ENCODE results near the gene CHORDC1.

CHORDC1 gene

GRCh38 chr11:90222459-90223247 lies at the start of gene CHORDC1:
Gene CHORDC1, minus strand, starts transcription at chr11:90223049. Its CDS starts 95 bp downstream, at chr11:90222954.
- peaks cover 7% of the 10 kb centered on the region; the same call in 1 of the 2 replicates for H3K9me3 ChIP-seq (ENCODE audit: low read depth, low read length)
- peak within 1 kb of the TSS; percentile 96 for H3K4me3 ChIP-seq
- H3K36me3 ChIP-seq (ENCODE audit: insufficient read depth, low read length): peaks cover 26% of the 10 kb centered on the region
- peak; percentile 92 for TF ChIP-seq POLR2AphosphoS5 (IDR thresholded peaks at IDR 0.05; ENCODE audit: borderline replicate concordance, low read depth, low read length)
- TF ChIP-seq EZH2 (IDR thresholded peaks at IDR 0.05): no peak
- peak within 1 kb of the TSS; percentile 80 for H3K9ac ChIP-seq (ENCODE audit: insufficient read length)
- no peak for DNase-seq (ENCODE audit: low read depth, low spot score)
- no peak within 1 kb of the TSS for H3K27ac ChIP-seq

GRCh38 chr11:90257158-90257525 lies 34.3 kb upstream of the CHORDC1 start:
- no peak overlapping the region for H3K9ac ChIP-seq (ENCODE audit: insufficient read length)
- peaks cover 6% of the 10 kb centered on the region; the same call in 1 of the 2 replicates for H3K9me3 ChIP-seq (ENCODE audit: low read depth, low read length)
- no peak for DNase-seq (ENCODE audit: low read depth, low spot score)
- H3K36me3 ChIP-seq (ENCODE audit: insufficient read depth, low read length): no peaks in the 10 kb centered on the region
- TF ChIP-seq EZH2 (IDR thresholded peaks at IDR 0.05) (no peak), POLR2AphosphoS5 (IDR thresholded peaks at IDR 0.05; ENCODE audit: borderline replicate concordance, low read depth, low read length) (no peak), FOXP2 (optimal IDR thresholded peaks at IDR 0.05; ENCODE audit: control extremely low read depth, extremely low read length, insufficient read depth) (no peak)
- no peak overlapping the region for H3K4me3 ChIP-seq
- H3K27ac ChIP-seq: no peak overlapping the region

- H3K36me3 ChIP-seq (ENCODE audit: insufficient read depth, low read length): no peaks in the 10 kb centered on the region
- no peak for TF ChIP-seq FOXP2 (optimal IDR thresholded peaks at IDR 0.05; ENCODE audit: control extremely low read depth, extremely low read length, insufficient read depth)
- no peak for TF ChIP-seq EZH2 (IDR thresholded peaks at IDR 0.05)
- no peak for TF ChIP-seq POLR2AphosphoS5 (IDR thresholded peaks at IDR 0.05; ENCODE audit: borderline replicate concordance, low read depth, low read length)
- H3K9me3 ChIP-seq (ENCODE audit: low read depth, low read length): peaks cover 6% of the 10 kb centered on the region; the same call in 1 of the 2 replicates
- no peak overlapping the region for H3K4me3 ChIP-seq
- DNase-seq (ENCODE audit: low read depth, low spot score): no peak
- H3K9ac ChIP-seq (ENCODE audit: insufficient read length): no peak overlapping the region
- no peak overlapping the region for H3K27ac ChIP-seq
Observed at GRCh38 chr11:90256404-90257157, 33.7 kb upstream of the CHORDC1 start.

GRCh38 chr11:90254065-90254464 lies 31.2 kb upstream of the CHORDC1 start:
- no peak overlapping the region for H3K9ac ChIP-seq (ENCODE audit: insufficient read length)
- H3K9me3 ChIP-seq (ENCODE audit: low read depth, low read length): peaks cover 6% of the 10 kb centered on the region; the same call in 1 of the 2 replicates
- no peak for DNase-seq (ENCODE audit: low read depth, low spot score)
- TF ChIP-seq FOXP2 (optimal IDR thresholded peaks at IDR 0.05; ENCODE audit: control extremely low read depth, extremely low read length, insufficient read depth) (no peak), POLR2AphosphoS5 (IDR thresholded peaks at IDR 0.05; ENCODE audit: borderline replicate concordance, low read depth, low read length) (no peak), EZH2 (IDR thresholded peaks at IDR 0.05) (no peak)
- H3K4me3 ChIP-seq: no peak overlapping the region
- H3K36me3 ChIP-seq (ENCODE audit: insufficient read depth, low read length): no peaks in the 10 kb centered on the region
- no peak overlapping the region for H3K27ac ChIP-seq

- no peak for TF ChIP-seq FOXP2 (optimal IDR thresholded peaks at IDR 0.05; ENCODE audit: control extremely low read depth, extremely low read length, insufficient read depth)
- TF ChIP-seq POLR2AphosphoS5 (IDR thresholded peaks at IDR 0.05; ENCODE audit: borderline replicate concordance, low read depth, low read length): no peak
- no peak for TF ChIP-seq EZH2 (IDR thresholded peaks at IDR 0.05)
- Histone ChIP-seq H3K36me3 (ENCODE audit: insufficient read depth, low read length) (no peaks in the 10 kb centered on the region), H3K9me3 (ENCODE audit: low read depth, low read length) (peaks cover 6% of the 10 kb centered on the region; the same call in 1 of the 2 replicates), H3K9ac (ENCODE audit: insufficient read length) (no peak overlapping the region), H3K27ac (peak overlapping the region; percentile 80), H3K4me3 (peak overlapping the region; percentile 75)
- DNase-seq (ENCODE audit: low read depth, low spot score): no peak
Observed at GRCh38 chr11:90252053-90252452, 29.2 kb upstream of the CHORDC1 start.

- H3K36me3 ChIP-seq (ENCODE audit: insufficient read depth, low read length): no peaks in the 10 kb centered on the region
- peak overlapping the region; percentile 78 for H3K9ac ChIP-seq (ENCODE audit: insufficient read length)
- TF ChIP-seq FOXP2 (optimal IDR thresholded peaks at IDR 0.05; ENCODE audit: control extremely low read depth, extremely low read length, insufficient read depth): no peak
- TF ChIP-seq EZH2 (IDR thresholded peaks at IDR 0.05): no peak
- no peak for TF ChIP-seq POLR2AphosphoS5 (IDR thresholded peaks at IDR 0.05; ENCODE audit: borderline replicate concordance, low read depth, low read length)
- H3K9me3 ChIP-seq (ENCODE audit: low read depth, low read length): peaks cover 6% of the 10 kb centered on the region; the same call in 1 of the 2 replicates
- H3K27ac ChIP-seq: peak overlapping the region; percentile 80
- peak overlapping the region; percentile 75 for H3K4me3 ChIP-seq
- no peak for DNase-seq (ENCODE audit: low read depth, low spot score)
Observed at GRCh38 chr11:90251599-90251998, 28.8 kb upstream of the CHORDC1 start.

GRCh38 chr11:90250970-90251369 lies 28.1 kb upstream of the CHORDC1 start:
- Histone ChIP-seq H3K9ac (ENCODE audit: insufficient read length) (peak overlapping the region; percentile 78), H3K9me3 (ENCODE audit: low read depth, low read length) (peaks cover 6% of the 10 kb centered on the region; the same call in 1 of the 2 replicates), H3K27ac (peak overlapping the region; percentile 80), H3K36me3 (ENCODE audit: insufficient read depth, low read length) (no peaks in the 10 kb centered on the region), H3K4me3 (peak overlapping the region; percentile 75)
- no peak for TF ChIP-seq FOXP2 (optimal IDR thresholded peaks at IDR 0.05; ENCODE audit: control extremely low read depth, extremely low read length, insufficient read depth)
- peak; percentile 47; the same call in 1 of the 2 replicates for TF ChIP-seq POLR2AphosphoS5 (IDR thresholded peaks at IDR 0.05; ENCODE audit: borderline replicate concordance, low read depth, low read length)
- no peak for TF ChIP-seq EZH2 (IDR thresholded peaks at IDR 0.05)
- peak; percentile 84 for DNase-seq (ENCODE audit: low read depth, low spot score)

GRCh38 chr11:90246468-90246867 lies 23.6 kb upstream of the CHORDC1 start:
- H3K9ac ChIP-seq (ENCODE audit: insufficient read length): no peak overlapping the region
- H3K36me3 ChIP-seq (ENCODE audit: insufficient read depth, low read length): no peaks in the 10 kb centered on the region
- no peak overlapping the region for H3K4me3 ChIP-seq
- no peak for TF ChIP-seq EZH2 (IDR thresholded peaks at IDR 0.05)
- no peak for TF ChIP-seq POLR2AphosphoS5 (IDR thresholded peaks at IDR 0.05; ENCODE audit: borderline replicate concordance, low read depth, low read length)
- TF ChIP-seq FOXP2 (optimal IDR thresholded peaks at IDR 0.05; ENCODE audit: control extremely low read depth, extremely low read length, insufficient read depth): no peak
- no peak for DNase-seq (ENCODE audit: low read depth, low spot score)
- H3K27ac ChIP-seq: no peak overlapping the region
- H3K9me3 ChIP-seq (ENCODE audit: low read depth, low read length): no peaks in the 10 kb centered on the region

Data from SK-N-MC (cell line).